H1 (cell line): ENCODE data around the gene YAP1. TPM values are rescaled to one million over a fixed set of nuclear protein-coding genes. Genes with fewer than 3 reads are reported as not detected.

Experiments
- CTCF ChIA-PET: fragments of 300-600 bp; sonication (Branson Sonifier 250); formaldehyde crosslinking; loops from one replicate; lab custom pipeline; 2021; ENCODE audit not compliant: partially characterized antibody; lab: Charles Lee
- POLR2A ChIA-PET: fragments of 300-600 bp; sonication (Branson Sonifier 250); formaldehyde crosslinking; loops from one replicate; lab custom pipeline; 2021; ENCODE audit warnings: inconsistent platforms; ENCODE audit not compliant: partially characterized antibody; lab: Charles Lee
- DNase-seq, 2 experiments: peaks; one replicate each; pipeline versions ENCODE4 v3.0.0 to v3.0.0-alpha.2; 2010 to 2022; ENCODE audit warnings: low spot score in 2 of 2, low read depth in 1 of 2, mixed read lengths in 1 of 2
- FAIRE-seq: peaks from 2 replicates; lab custom pipeline; 2011; peaks lifted over from hg19 to GRCh38; lab: Jason Lieb, UNC
- H2AFZ ChIP-seq: 2 replicates; pipeline ENCODE4 v1.8.1; 2012; ENCODE audit warnings: low read length, inconsistent platforms
- H2AK5ac ChIP-seq: 2 replicates; pipeline ENCODE4 v1.6.1; 2013; ENCODE audit warnings: low read depth, low read length
- H2BK120ac ChIP-seq: replicated peaks from 2 replicates; pipeline ENCODE3; 2013; ENCODE audit warnings: low read depth, low read length, inconsistent platforms
- H2BK12ac ChIP-seq: 2 replicates; pipeline ENCODE4 v1.6.1; 2013; ENCODE audit warnings: low read depth, low read length
- H2BK15ac ChIP-seq: 2 replicates; pipeline ENCODE4 v1.6.1; 2013; ENCODE audit warnings: low read length
- H2BK20ac ChIP-seq: 2 replicates; pipeline ENCODE4 v1.6.1; 2013; ENCODE audit warnings: low read length
- H2BK5ac ChIP-seq: 2 replicates; pipeline ENCODE4 v1.6.1; 2013; ENCODE audit warnings: low read depth, low read length
- H3K14ac ChIP-seq: 2 replicates; pipeline ENCODE4 v1.6.1; 2013; ENCODE audit warnings: inconsistent platforms; ENCODE audit not compliant: insufficient read length
- H3K18ac ChIP-seq: 2 replicates; pipeline ENCODE4 v1.6.1; 2013; ENCODE audit warnings: low read length; ENCODE audit errors: extremely low read depth
- H3K23ac ChIP-seq: 2 replicates; pipeline ENCODE4 v1.6.1; 2013; ENCODE audit warnings: inconsistent platforms; ENCODE audit not compliant: insufficient read length
- H3K23me2 ChIP-seq: 2 replicates; pipeline ENCODE4 v1.6.1; 2013; ENCODE audit warnings: low read depth, low read length
- H3K27ac ChIP-seq: 2 replicates; pipeline ENCODE4 v1.6.1; 2011; ENCODE audit warnings: low read depth, low read length, inconsistent platforms
- H3K27me3 ChIP-seq, 4 experiments: replicated peaks in 1 of 4; 1 replicate in 1 of 4; 2 replicates in 3 of 4; pipeline versions ENCODE4 v1.6.1 to v1.8.1; 2011 to 2013; ENCODE audit warnings: low read length in 3 of 4, mild to moderate bottlenecking in 3 of 4, inconsistent platforms in 2 of 4, mixed read lengths in 2 of 4, moderate library complexity in 1 of 4; ENCODE audit not compliant: control insufficient read depth in 3 of 4, insufficient read depth in 3 of 4; ENCODE audit errors: extremely low read depth in 1 of 4
- H3K36me3 ChIP-seq, 4 experiments: 2 replicates each; pipeline versions ENCODE4 v1.6.1 to v1.8.1; 2011 to 2013; ENCODE audit warnings: mild to moderate bottlenecking in 4 of 4, low read length in 3 of 4, moderate library complexity in 2 of 4, control low read depth in 1 of 4, inconsistent platforms in 1 of 4; ENCODE audit not compliant: insufficient read depth in 4 of 4, control insufficient read depth in 2 of 4
- H3K4ac ChIP-seq: replicated peaks from 2 replicates; pipeline ENCODE3; 2013; ENCODE audit warnings: low read length, low read depth, mixed read lengths, inconsistent platforms; ENCODE audit not compliant: insufficient read length
- H3K4me1 ChIP-seq, 4 experiments: replicated peaks in 1 of 4; 1 replicate in 1 of 4; 2 replicates in 3 of 4; pipeline versions ENCODE4 v1.6.1 to v1.8.1; 2011 to 2013; ENCODE audit warnings: low read length in 3 of 4, inconsistent platforms in 2 of 4, mixed read lengths in 1 of 4; ENCODE audit not compliant: insufficient read depth in 4 of 4, control insufficient read depth in 3 of 4
- H3K4me2 ChIP-seq, 2 experiments: 2 replicates each; pipeline versions ENCODE4 v1.6.1 to v1.8.1; 2011 to 2013; ENCODE audit warnings: low read depth in 2 of 2, low read length in 2 of 2, control low read depth in 1 of 2, inconsistent platforms in 1 of 2, mild to moderate bottlenecking in 1 of 2; ENCODE audit not compliant: insufficient read depth in 1 of 2
- H3K4me3 ChIP-seq, 4 experiments: fragments of 200-600, 300-600 bp in 1 of 4; sonication (generic), shearing (Covaris generic), sonication (Bioruptor Twin) in 1 of 4; 2 replicates each; pipeline versions ENCODE4 v1.5.1 to v1.8.1; 2011 to 2016; ENCODE audit warnings: low read length in 4 of 4, low read depth in 3 of 4, control low read depth in 2 of 4, inconsistent platforms in 2 of 4, mild to moderate bottlenecking in 2 of 4, mixed read lengths in 1 of 4, moderate library complexity in 1 of 4; ENCODE audit not compliant: insufficient read depth in 2 of 4; ENCODE audit errors: extremely low read depth in 1 of 4
- H3K56ac ChIP-seq: replicated peaks from 2 replicates; pipeline ENCODE3; 2013; ENCODE audit warnings: low read depth, mild to moderate bottlenecking, mixed read lengths, low read length, inconsistent platforms; ENCODE audit not compliant: insufficient read length
- H3K79me1 ChIP-seq: 2 replicates; pipeline ENCODE4 v1.6.1; 2013; ENCODE audit warnings: low read depth, low read length, control low read depth
- H3K79me2 ChIP-seq, 2 experiments: 2 replicates each; pipeline versions ENCODE4 v1.6.1 to v1.8.1; 2012 to 2013; ENCODE audit warnings: low read length in 2 of 2, mild to moderate bottlenecking in 2 of 2, inconsistent platforms in 1 of 2; ENCODE audit not compliant: insufficient read depth in 2 of 2, control insufficient read depth in 1 of 2
- H3K9ac ChIP-seq, 4 experiments: replicated peaks in 1 of 4; 1 replicate in 1 of 4; 2 replicates in 3 of 4; pipeline versions ENCODE4 v1.6.1 to v1.8.1; 2011 to 2013; ENCODE audit warnings: low read depth in 3 of 4, low read length in 3 of 4, control low read depth in 2 of 4, mild to moderate bottlenecking in 2 of 4, moderate library complexity in 2 of 4, inconsistent platforms in 1 of 4; ENCODE audit errors: extremely low read depth in 1 of 4
- H3K9me3 ChIP-seq, 2 experiments: 2 replicates each; pipeline versions ENCODE4 v1.6.1 to v1.8.1; 2012 to 2013; ENCODE audit warnings: mild to moderate bottlenecking in 2 of 2, moderate library complexity in 2 of 2, control low read depth in 1 of 2, inconsistent platforms in 1 of 2, low read depth in 1 of 2, low read length in 1 of 2, mixed read lengths in 1 of 2; ENCODE audit not compliant: insufficient read depth in 2 of 2
- H4K20me1 ChIP-seq, 2 experiments: replicated peaks in 1 of 2; 2 replicates each; pipeline versions ENCODE3 to v1.8.1; 2011 to 2013; ENCODE audit warnings: inconsistent platforms in 2 of 2, low read length in 2 of 2, mild to moderate bottlenecking in 1 of 2; ENCODE audit not compliant: insufficient read depth in 2 of 2, control insufficient read depth in 1 of 2
- H4K5ac ChIP-seq: 2 replicates; pipeline ENCODE4 v1.6.1; 2013; ENCODE audit warnings: low read length, low read depth, mixed read lengths, inconsistent platforms; ENCODE audit not compliant: insufficient read length
- H4K8ac ChIP-seq: 2 replicates; pipeline ENCODE4 v1.8.0; 2013; ENCODE audit warnings: mild to moderate bottlenecking, moderate library complexity, low read length, inconsistent platforms; ENCODE audit not compliant: insufficient read depth; ENCODE audit errors: extremely low read depth
- H4K91ac ChIP-seq: replicated peaks from 2 replicates; pipeline ENCODE3; 2013; ENCODE audit warnings: low read length, mixed read lengths, inconsistent platforms; ENCODE audit not compliant: insufficient read length
- BACH1 ChIP-seq: IDR thresholded peaks from 2 replicates; pipeline ENCODE4 v1.6.1; 2012; ENCODE audit warnings: low read length, improper control_type of control experiment
- CEBPB ChIP-seq: IDR thresholded peaks from 2 replicates; pipeline ENCODE4 v1.6.1; 2012; ENCODE audit warnings: low read depth, low read length
- CREB1 ChIP-seq: IDR thresholded peaks from 2 replicates; pipeline ENCODE4 v1.6.1; 2012; ENCODE audit warnings: inconsistent platforms
- GABPA ChIP-seq: IDR thresholded peaks from 2 replicates; pipeline ENCODE4 v1.6.1; 2011; ENCODE audit warnings: mild to moderate bottlenecking, low read length, moderate library complexity, borderline replicate concordance; ENCODE audit not compliant: insufficient read depth
- HDAC6 ChIP-seq: IDR thresholded peaks from one replicate; pipeline ENCODE4 v1.7.1; 2012; ENCODE audit warnings: low read depth, mild to moderate bottlenecking, inconsistent platforms, low read length, moderate library complexity
- KDM1A ChIP-seq: fragments of 200-600, 300-600 bp; sonication (generic); IDR thresholded peaks from 2 replicates; pipeline ENCODE4 v1.7.1; 2016; ENCODE audit warnings: mild to moderate bottlenecking, low read length, borderline replicate concordance
- POLR2AphosphoS5 ChIP-seq: IDR thresholded peaks from 2 replicates; pipeline ENCODE4 v1.6.1; 2011; ENCODE audit warnings: low read depth, low read length
- RNF2 ChIP-seq: fragments of 200-900, 300-1000 bp; sonication (generic); IDR thresholded peaks from 2 replicates; pipeline ENCODE4 v1.7.1; 2016; ENCODE audit warnings: borderline replicate concordance, low read depth, mild to moderate bottlenecking, antibody characterized with exemption, low read length; ENCODE audit not compliant: poor library complexity, severe bottlenecking; ENCODE audit errors: missing control alignments
- SIN3A ChIP-seq, 2 experiments: IDR thresholded peaks in 1 of 2; conservative IDR thresholded peaks in 1 of 2; 2 replicates each; pipeline ENCODE4 v1.6.1; 2011 to 2012; ENCODE audit warnings: low read length in 2 of 2, improper control_type of control experiment in 1 of 2, low read depth in 1 of 2, mild to moderate bottlenecking in 1 of 2
- WGBS, 2 experiments: shearing (Covaris generic) in 1 of 2; methylation state at CpG; one replicate each; pipeline versions ENCODE4 v1.1.6 to v1.1.7; 2013 to 2015; ENCODE audit warnings: low lambda C conversion rate in 2 of 2, mixed read lengths in 2 of 2, inconsistent platforms in 1 of 2, low coverage in 1 of 2, missing lambda C conversion rate in 1 of 2; ENCODE audit not compliant: insufficient replicate concordance in 2 of 2, insufficient coverage in 1 of 2, insufficient read length in 1 of 2; ENCODE audit errors: extremely low coverage in 1 of 2, missing lambda C conversion rate in 1 of 2; 5-methylcytosine and 5-hydroxymethylcytosine counted together
- polyA plus RNA-seq, 7 experiments: library from polyadenylated mRNA; depleted of rRNA in 3 of 7; stranded (reverse) in 5 of 7; unstranded in 2 of 7; fragments of >200 nt in 5 of 7; fragments of 200-250 nt in 2 of 7; gene quantifications; 1 replicate in 5 of 7; 2 replicates in 1 of 7; 4 replicates in 1 of 7; pipeline versions ENCODE4 v1.2.1 to v1.2.3, GENCODE V29; 2011 to 2013; ENCODE audit warnings: missing spikeins in 2 of 7, mixed read lengths in 2 of 7
- total RNA-seq: library from RNA; stranded (reverse); fragmentation: NEBNext Ultra II Directional; extraction: Animal tissue kit (Norgen Biotek cat#: 25700); gene quantifications from 2 replicates; pipeline ENCODE4 v1.2.1, GENCODE V29; 2021
- TF ChIP-seq, protein P1 (sequence below): IDR thresholded peaks from 2 replicates; pipeline ENCODE4 v1.6.1; 2011; ENCODE audit warnings: low read length, improper control_type of control experiment
- TF ChIP-seq, protein P2 (sequence below): IDR thresholded peaks from 2 replicates; pipeline ENCODE4 v1.6.1; 2012; ENCODE audit warnings: inconsistent platforms

The YAP1 gene
- total and polyA plus RNA-seq, 2 of the 8 experiments (the other 6 are each of a cell fraction or from before 2014, with no cell fraction given) = 62.0 to 108 TPM

DNA sequence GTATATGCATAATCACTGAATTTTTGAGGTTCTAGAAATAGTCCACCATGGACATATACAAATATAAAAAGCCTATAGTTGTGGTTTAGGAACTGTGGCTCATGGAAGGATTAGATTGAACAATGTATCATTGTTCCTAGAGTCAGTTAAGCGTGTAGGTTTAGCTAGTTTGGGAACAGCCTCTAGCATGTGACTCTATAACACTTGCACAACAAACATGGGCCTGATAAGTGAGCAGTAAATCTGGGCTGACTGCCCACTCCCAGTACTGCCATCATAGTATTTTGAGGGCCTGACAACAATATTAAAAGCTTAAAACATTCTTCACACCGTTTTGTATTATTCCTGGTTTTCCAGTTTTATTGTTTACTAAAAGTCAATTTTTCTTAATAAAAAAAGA is 47.0 kb downstream of the YAP1 start:
- H2BK15ac ChIP-seq = no peak overlapping the region
- no peak overlapping the region for H3K4ac ChIP-seq
- no peak overlapping the region for H2AFZ ChIP-seq
- ChIA-PET CTCF (interaction anchor here (0.5 to 1.6 kb wide), 6 partner anchors 32 to 295 kb away, joined by 3 to 4 read pairs (median 4); no protein-coding TSS in a partner anchor), POLR2A (interaction anchor here (2.0 kb wide), 1 partner anchor 10 kb away, joined by 6 read pairs; no protein-coding TSS in a partner anchor)
- H3K14ac ChIP-seq = no peak overlapping the region
- H3K23ac ChIP-seq = no peak overlapping the region
- H3K4me1 ChIP-seq = peaks cover 0 to 3% (median 0%) of the 10 kb centered on the region in 4 experiments; a peak in 2 of 7 replicates
- H4K20me1 ChIP-seq = no peaks in the 10 kb centered on the region
- no peak overlapping the region for H2BK5ac ChIP-seq
- H3K79me1 ChIP-seq = 0 out of 2 replicates have a peak, but pooled peaks cover 5% of the 10 kb centered on the region
- no peak overlapping the region for H4K5ac ChIP-seq
- no peak overlapping the region for H2BK12ac ChIP-seq
- no peak for DNase-seq
- FAIRE-seq = no peak
- no peak overlapping the region for H3K56ac ChIP-seq
- no peak overlapping the region for H3K4me3 ChIP-seq
- H3K9me3 ChIP-seq = no peaks in the 10 kb centered on the region
- H3K23me2 ChIP-seq = no peaks in the 10 kb centered on the region
- no peak overlapping the region for H3K27ac ChIP-seq
- no peak overlapping the region for H3K18ac ChIP-seq
- no peaks in the 10 kb centered on the region for H3K27me3 ChIP-seq
- no peak overlapping the region for H3K9ac ChIP-seq
- no peak overlapping the region for H2BK20ac ChIP-seq
- WGBS, 2 experiments = 85% methylated on average over 2 of the region's 2 CpGs; no CpG with 5 or more reads in 1 of the 2 experiments
- H4K91ac ChIP-seq = no peak overlapping the region
- H4K8ac ChIP-seq = no peak overlapping the region
- no peak overlapping the region for H2AK5ac ChIP-seq
- peaks cover 0 to under 1% (median 0%) of the 10 kb centered on the region in 4 experiments; a peak in 1 of 8 replicates for H3K36me3 ChIP-seq
- peaks cover 2 to 98% of the 10 kb centered on the region in 2 experiments; a peak in 3 of 4 replicates for H3K79me2 ChIP-seq
- no peak overlapping the region for H2BK120ac ChIP-seq
- H3K4me2 ChIP-seq = no peak overlapping the region
- TF ChIP-seq RNF2 (no peak), BACH1 (no peak), KDM1A (no peak), CEBPB (no peak), POLR2AphosphoS5 (no peak), SIN3A (conservative IDR thresholded peaks at IDR 0.05 in 1 of 2, IDR thresholded peaks at IDR 0.05 in 1 of 2; ENCODE audit: low read depth in 1 of 2, low read length in 2 of 2) (no peak), HDAC6 (no peak), GABPA (no peak), CREB1 (no peak)
- TF ChIP-seq, protein P1, sequence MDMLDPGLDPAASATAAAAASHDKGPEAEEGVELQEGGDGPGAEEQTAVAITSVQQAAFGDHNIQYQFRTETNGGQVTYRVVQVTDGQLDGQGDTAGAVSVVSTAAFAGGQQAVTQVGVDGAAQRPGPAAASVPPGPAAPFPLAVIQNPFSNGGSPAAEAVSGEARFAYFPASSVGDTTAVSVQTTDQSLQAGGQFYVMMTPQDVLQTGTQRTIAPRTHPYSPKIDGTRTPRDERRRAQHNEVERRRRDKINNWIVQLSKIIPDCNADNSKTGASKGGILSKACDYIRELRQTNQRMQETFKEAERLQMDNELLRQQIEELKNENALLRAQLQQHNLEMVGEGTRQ = no peak
- TF ChIP-seq, protein P2, sequence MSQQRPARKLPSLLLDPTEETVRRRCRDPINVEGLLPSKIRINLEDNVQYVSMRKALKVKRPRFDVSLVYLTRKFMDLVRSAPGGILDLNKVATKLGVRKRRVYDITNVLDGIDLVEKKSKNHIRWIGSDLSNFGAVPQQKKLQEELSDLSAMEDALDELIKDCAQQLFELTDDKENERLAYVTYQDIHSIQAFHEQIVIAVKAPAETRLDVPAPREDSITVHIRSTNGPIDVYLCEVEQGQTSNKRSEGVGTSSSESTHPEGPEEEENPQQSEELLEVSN = no peak
